ENCODE measurements around the gene EXOC4. TPM values are rescaled to one million over a fixed set of nuclear protein-coding genes. Genes with fewer than 3 reads are reported as not detected.

The EXOC4 gene
- total and polyA plus RNA-seq, 2 of the 13 experiments (the other 11 are each of a cell fraction or from before 2014, with no cell fraction given) = 22.5 to 39.0 TPM

GRCh38 chr7:133273227-133273626 lies 20.3 kb downstream of the EXOC4 start (continued):
- TF ChIP-seq TSC22D2 (CRISPR knock-in tag; IDR thresholded peaks at IDR 0.05; ENCODE audit: borderline replicate concordance) (no peak), FOXP1 (IDR thresholded peaks at IDR 0.05) (no peak), FOXP1 (CRISPR knock-in tag; IDR thresholded peaks at IDR 0.05) (no peak), SNAPC4 (CRISPR knock-in tag; IDR thresholded peaks at IDR 0.05) (no peak), CENPBD1 (CRISPR knock-in tag; IDR thresholded peaks at IDR 0.05; ENCODE audit: borderline replicate concordance, low read depth) (no peak), HDAC2 (CRISPR knock-in tag; IDR thresholded peaks at IDR 0.05) (no peak), TBP (CRISPR knock-in tag; IDR thresholded peaks at IDR 0.05) (no peak), SATB2 (CRISPR knock-in tag; IDR thresholded peaks at IDR 0.05) (no peak), BCL3 (CRISPR knock-in tag; IDR thresholded peaks at IDR 0.05) (no peak), ZNF160 (CRISPR knock-in tag; IDR thresholded peaks at IDR 0.05) (no peak)

Data from HepG2 (cell line).